GM12878 (cell line): Measurements from ENCODE around the gene NUP85.

ENCODE experiments used
- CTCF ChIP-seq, 3 experiments: IDR thresholded peaks in 2 of 3; conservative IDR thresholded peaks in 1 of 3; 2 replicates each; pipeline ENCODE4 v1.5.1; 2011; ENCODE audit warnings: low read depth in 3 of 3, low read length in 3 of 3, mild to moderate bottlenecking in 3 of 3, control low read depth in 2 of 3, moderate library complexity in 2 of 3, inconsistent platforms in 1 of 3, mixed read lengths in 1 of 3; ENCODE audit not compliant: control insufficient read depth in 2 of 3, insufficient read depth in 1 of 3; ENCODE audit errors: extremely low read depth in 1 of 3
- SIX5 ChIP-seq: IDR thresholded peaks from 2 replicates; pipeline ENCODE4 v1.6.1; 2011; ENCODE audit warnings: mild to moderate bottlenecking, low read depth, low read length, moderate library complexity; ENCODE audit not compliant: severe bottlenecking

- TF ChIP-seq CTCF (IDR thresholded peaks at IDR 0.05 in 2 of 3, conservative IDR thresholded peaks at IDR 0.05 in 1 of 3; ENCODE audit: control insufficient read depth in 2 of 3, extremely low read depth in 1 of 3, insufficient read depth in 1 of 3, low read depth in 3 of 3, low read length in 3 of 3) = no peak
- TF ChIP-seq SIX5 = no peak
Measured at GRCh38 chr17:75178453-75178852, 27.0 kb upstream of the NUP85 start.
